Ammon's horn (tissue), 1 donor: ENCODE data around the gene LYRM4.
A peak's percentile ranks its signal among the peaks of the same experiment; 100 is the strongest.

Experiments
- DNase-seq: peaks from one replicate; pipeline ENCODE4 v3.0.0-alpha.2; 2016; ENCODE audit warnings: low spot score

The LYRM4 gene

GRCh38 chr6:5146398-5146797, 114.4 kb downstream of the LYRM4 start:
- DNase-seq = no peak

GRCh38 chr6:5143634-5144311, 117.0 kb downstream of the LYRM4 start:
- DNase-seq = peak; percentile 92

GRCh38 chr6:5142915-5143314, 117.8 kb downstream of the LYRM4 start:
- DNase-seq = no peak

- no peak for DNase-seq
These were observed 118.6 kb downstream of the LYRM4 start for GRCh38 chr6:5142131-5142530.

GRCh38 chr6:5141046-5141445, 119.7 kb downstream of the LYRM4 start:
- DNase-seq = no peak

GRCh38 chr6:5139828-5140771, 120.7 kb downstream of the LYRM4 start:
- no peak for DNase-seq

GRCh38 chr6:5138995-5139827, 121.5 kb downstream of the LYRM4 start:
- DNase-seq = no peak

- DNase-seq = no peak
These were observed 123.9 kb downstream of the LYRM4 start for GRCh38 chr6:5136851-5137250.

- DNase-seq = no peak
These were observed 124.9 kb downstream of the LYRM4 start for GRCh38 chr6:5135788-5136376.

GRCh38 chr6:5133943-5134342, 126.8 kb downstream of the LYRM4 start:
- no peak for DNase-seq

- peak; percentile 83 for DNase-seq
These were observed 128.0 kb downstream of the LYRM4 start for GRCh38 chr6:5132731-5133130.

GRCh38 chr6:5130135-5130866, 130.4 kb downstream of the LYRM4 start:
- no peak for DNase-seq

GRCh38 chr6:5128351-5128750, 132.4 kb downstream of the LYRM4 start:
- DNase-seq = no peak

GRCh38 chr6:5127106-5127687, 133.6 kb downstream of the LYRM4 start:
- no peak for DNase-seq

GRCh38 chr6:5126214-5126613, 134.5 kb downstream of the LYRM4 start:
- DNase-seq = no peak

GRCh38 chr6:5125152-5126006, 135.4 kb downstream of the LYRM4 start:
- no peak for DNase-seq

GRCh38 chr6:5124526-5124925, 136.2 kb downstream of the LYRM4 start:
- no peak for DNase-seq

GRCh38 chr6:5123296-5124143, 137.2 kb downstream of the LYRM4 start:
- no peak for DNase-seq
